Heart left ventricle (tissue), 13 donors: Measurements from ENCODE around the gene PRKG1.
"Not testable (repeated sequence)": the region's sequence is repeated elsewhere in the genome, so short reads cannot be mapped to it uniquely, and the experiment has no call there.

Source experiments
- CTCF ChIP-seq, 12 donors: fragments of 200-600 bp; sonication (generic) in 4 of 12; IDR thresholded peaks; one replicate each; pipeline versions ENCODE4 v1.5.0 to v1.8.0; 2018 to 2022; ENCODE audit warnings: antibody characterized with exemption in 12 of 12, mild to moderate bottlenecking in 5 of 12
- POLR2A ChIP-seq, 2 donors: fragments of 450-650 bp; IDR thresholded peaks; one replicate each; pipeline ENCODE4 v1.6.1; 2017; ENCODE audit warnings: antibody characterized with exemption in 2 of 2, mild to moderate bottlenecking in 2 of 2, moderate library complexity in 2 of 2
- donor health status: ischemic (EF 13 %, LVEDD 7.1; RV severe dilation, severe dysfunction).
- donor health status: DM: no; HTN: yes; CAD: no.
- donor health status: DM: no; HTN: no; CAD: no.
- donor health status: ischemic (EF 25% LVEDD 6.9; RV normal size, moderate dysfunction).
- donor health status: ischemic (EF 25% LVEDD 5.7; RV mildly dilated, moderate dysfunction).
- donor health status: ischemic (EF 35%, LVEDD 5.7; RV mildly dilated, moderate dysfunction).
- donor health status: nonischemic (EF 11% LVEDD 7.7; RV severe dilation, severe dysfunction).
- donor health status: DM: yes; HTN: yes; CAD: no.
- donor health status: PGD.
- donor health status: ischemic (EF 29% LVEDD 5.4; RV normal size, mild dysfunction).
- donor health status: nonischemic (EF 23%, LVEDD 6.1; RV moderate dilation, normal function).

- TF ChIP-seq CTCF, POLR2A (IDR thresholded peaks at IDR 0.05): not testable (repeated sequence)
Measured at GRCh38 chr10:52204906-52205305, 1130.6 kb downstream of the PRKG1 start.
